ENCODE results near the gene VILL. TPM values are rescaled to one million over a fixed set of nuclear protein-coding genes. Genes with fewer than 3 reads are reported as not detected.

The VILL gene
- total and polyA plus RNA-seq, 12 donors = 1.7 to 18.0 (median 7.3) TPM

GRCh38 chr3:37980462-37981347 is 9.9 kb upstream of the VILL start:
- Histone ChIP-seq H3K9me3 (replicated peaks in 1 of 3) (no peaks in the 10 kb centered on the region), H3K27ac (no peak overlapping the region), H3K4me1 (replicated peaks in 1 of 2) (no peaks in the 10 kb centered on the region), H3K36me3 (replicated peaks in 1 of 2) (peaks cover 0 to 10% of the 10 kb centered on the region in 2 donors), H3K27me3 (no peaks in the 10 kb centered on the region), H3K4me3 (no peak overlapping the region)
- WGBS, 4 donors = 90 to 94% (median 93%) methylated on average over 14 of the region's 14 CpGs
- TF ChIP-seq POLR2A (IDR thresholded peaks at IDR 0.05) (no peak), CTCF (IDR thresholded peaks at IDR 0.05) (no peak)
- intact Hi-C loops (cut with DNase I) = no loop called here
- DNase-seq = peak in 1 of 7 donors; percentile 48

- no peak overlapping the region for H3K27ac ChIP-seq
- H3K4me3 ChIP-seq = no peak overlapping the region
- WGBS, 4 donors = 95 to 100% (median 97%) methylated on average over 2 of the region's 2 CpGs
- peaks cover 0 to 4% of the 10 kb centered on the region in 2 donors for H3K36me3 ChIP-seq (replicated peaks in 1 of 2)
- intact Hi-C loops (cut with DNase I) = no loop called here
- DNase-seq = peak in 1 of 7 donors; percentile 10
- no peaks in the 10 kb centered on the region for H3K9me3 ChIP-seq (replicated peaks in 1 of 3)
- H3K4me1 ChIP-seq (replicated peaks in 1 of 2) = no peaks in the 10 kb centered on the region
- H3K27me3 ChIP-seq = no peaks in the 10 kb centered on the region
- TF ChIP-seq CTCF (IDR thresholded peaks at IDR 0.05) = no peak
- TF ChIP-seq POLR2A (IDR thresholded peaks at IDR 0.05) = no peak
Observed at GRCh38 chr3:37981348-37981664, 9.3 kb upstream of the VILL start.

- intact Hi-C loops (cut with DNase I) = no loop called here
- peaks cover 0 to 4% of the 10 kb centered on the region in 2 donors for H3K36me3 ChIP-seq (replicated peaks in 1 of 2)
Observed at GRCh38 chr3:37982331-37982730, 8.3 kb upstream of the VILL start.

GRCh38 chr3:37984051-37984450 is 6.5 kb upstream of the VILL start:
- H3K36me3 ChIP-seq (replicated peaks in 1 of 2) = peaks cover 0 to 4% of the 10 kb centered on the region in 2 donors
- H3K4me3 ChIP-seq = no peak overlapping the region
- no peak for TF ChIP-seq POLR2A (IDR thresholded peaks at IDR 0.05)
- no peak for TF ChIP-seq CTCF (IDR thresholded peaks at IDR 0.05)
- H3K9me3 ChIP-seq (replicated peaks in 1 of 3) = no peaks in the 10 kb centered on the region
- H3K4me1 ChIP-seq (replicated peaks in 1 of 2) = no peaks in the 10 kb centered on the region
- peak in 2 of 7 donors; percentile 9 to 49 for DNase-seq
- no peak overlapping the region for H3K27ac ChIP-seq
- intact Hi-C loops (cut with DNase I) = no loop called here
- WGBS, 4 donors = 79 to 94% (median 83%) methylated on average over 7 of the region's 7 CpGs
- H3K27me3 ChIP-seq = no peaks in the 10 kb centered on the region

More at GRCh38 chr3:37982331-37982730, 8.3 kb upstream of the VILL start:
- WGBS, 4 donors = 68 to 89% (median 83%) methylated on average over 1 of the region's 1 CpG
- Histone ChIP-seq H3K9me3 (replicated peaks in 1 of 3) (no peaks in the 10 kb centered on the region), H3K27me3 (no peaks in the 10 kb centered on the region), H3K4me1 (replicated peaks in 1 of 2) (no peaks in the 10 kb centered on the region), H3K27ac (no peak overlapping the region), H3K4me3 (no peak overlapping the region)
- TF ChIP-seq CTCF (IDR thresholded peaks at IDR 0.05) = no peak
- no peak for TF ChIP-seq POLR2A (IDR thresholded peaks at IDR 0.05)
- peak in 1 of 7 donors; percentile 18 for DNase-seq

Data from adrenal gland (tissue), 12 donors.